Sigmoid colon (tissue), 7 donors: ENCODE results near the gene MRTO4. TPM values are rescaled to one million over a fixed set of nuclear protein-coding genes. Genes with fewer than 3 reads are reported as not detected.

ENCODE experiments used
- DNase-seq: peaks from one replicate; pipeline ENCODE4 v3.0.0-alpha.2; 2019
- H3K27ac ChIP-seq, 4 donors: fragments of 200-600 bp; sonication (generic); one replicate each; pipeline ENCODE4 v1.5.1; 2016 to 2019; ENCODE audit warnings: mild to moderate bottlenecking in 1 of 4
- H3K27me3 ChIP-seq, 3 donors: fragments of 200-600 bp; sonication (generic); one replicate each; pipeline ENCODE4 v1.5.1; 2019; ENCODE audit warnings: mild to moderate bottlenecking in 1 of 3
- H3K36me3 ChIP-seq, 4 donors: fragments of 200-600 bp; sonication (generic); one replicate each; pipeline ENCODE4 v1.5.1; 2016 to 2019
- H3K4me1 ChIP-seq, 4 donors: fragments of 200-600 bp; sonication (generic); one replicate each; pipeline ENCODE4 v1.5.1; 2017 to 2019
- H3K4me3 ChIP-seq, 4 donors: fragments of 200-600 bp; sonication (generic); one replicate each; pipeline ENCODE4 v1.5.1; 2017 to 2019; ENCODE audit warnings: mild to moderate bottlenecking in 2 of 4, moderate library complexity in 1 of 4
- H3K9me3 ChIP-seq, 4 donors: fragments of 200-600 bp in 3 of 4; sonication (generic) in 3 of 4; one replicate each; pipeline versions ENCODE4 v1.5.1 to v1.6.1; 2013 to 2019
- CTCF ChIP-seq, 4 experiments: fragments of 450-650 bp in 3 of 4; fragments of 200-600 bp in 1 of 4; IDR thresholded peaks; one replicate each; pipeline ENCODE4 v1.5.1; 2016 to 2019; ENCODE audit warnings: antibody characterized with exemption in 4 of 4, mild to moderate bottlenecking in 3 of 4, moderate library complexity in 2 of 4
- EP300 ChIP-seq, 4 donors: sonication (generic); formaldehyde crosslinking; IDR thresholded peaks; one replicate each; pipeline ENCODE4 v1.6.1; 2017; ENCODE audit warnings: antibody characterized with exemption in 4 of 4
- POLR2A ChIP-seq, 2 donors: fragments of 450-650 bp; IDR thresholded peaks; one replicate each; pipeline ENCODE4 v1.6.1; 2016; ENCODE audit warnings: antibody characterized with exemption in 2 of 2, mild to moderate bottlenecking in 2 of 2, moderate library complexity in 2 of 2
- POLR2AphosphoS5 ChIP-seq, 4 donors: sonication (generic); formaldehyde crosslinking; IDR thresholded peaks; one replicate each; pipeline ENCODE4 v1.6.1; 2017; ENCODE audit warnings: antibody characterized with exemption in 4 of 4
- WGBS, 2 donors: extraction: QIAGEN DNeasy Blood & Tissue Kit; methylation state at CpG; one replicate each; pipeline ENCODE4 v1.1.7; 2013; 5-methylcytosine and 5-hydroxymethylcytosine counted together
- intact Hi-C: fragments of 100-400 bp; cut with DNase I; formaldehyde crosslinking; loops from one replicate; pipeline ENCODE4 v1.15.1; 2023
- polyA plus RNA-seq, 3 donors: library from polyadenylated mRNA; stranded (reverse); fragments of 200-250 nt; gene quantifications; one replicate each; pipeline ENCODE4 v1.2.3, GENCODE V29; 2013
- total RNA-seq, 4 donors: library from RNA; depleted of rRNA; stranded (reverse); fragments of >200 nt; gene quantifications; one replicate each; pipeline ENCODE4 v1.1.0, GENCODE V29; 2016
- donor health status: healthy with polysubstance abuse.
- donor health status: Bipolar disorder and iron deficiency.
- donor health status: healthy.

MRTO4 gene
- total and polyA plus RNA-seq, 7 donors, result 10.8 to 44.1 (median 15.0) TPM

DNA sequence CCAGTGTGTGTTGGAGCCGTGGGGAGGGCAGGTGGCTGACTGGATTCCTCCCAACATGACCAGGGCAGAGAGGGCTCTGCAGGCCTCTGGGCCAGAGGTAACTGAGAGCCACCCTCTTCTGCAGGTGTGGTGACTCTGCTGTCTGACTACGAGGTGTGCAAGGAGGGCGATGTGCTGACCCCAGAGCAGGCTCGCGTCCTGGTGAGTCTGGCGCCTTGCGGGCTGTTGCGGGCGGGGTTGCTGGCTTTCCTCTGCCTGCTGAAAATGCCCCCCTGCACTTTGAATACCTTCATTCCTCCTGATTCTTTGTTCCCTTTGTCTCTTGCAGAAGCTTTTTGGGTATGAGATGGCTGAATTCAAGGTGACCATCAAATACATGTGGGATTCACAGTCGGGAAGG lies 6.7 kb downstream of the MRTO4 start:
- Histone ChIP-seq H3K9me3 (no peaks in the 10 kb centered on the region), H3K27ac (no peak overlapping the region), H3K36me3 (peaks cover 0 to 61% (median 35%) of the 10 kb centered on the region in 4 donors), H3K4me3 (no peak overlapping the region), H3K27me3 (no peaks in the 10 kb centered on the region), H3K4me1 (peaks cover 0 to 11% (median 7%) of the 10 kb centered on the region in 4 donors)
- intact Hi-C loops, result no loop called here
- TF ChIP-seq POLR2AphosphoS5 (IDR thresholded peaks at IDR 0.05) (no peak), POLR2A (IDR thresholded peaks at IDR 0.05) (no peak), CTCF (IDR thresholded peaks at IDR 0.05) (no peak), EP300 (IDR thresholded peaks at IDR 0.05) (no peak)
- DNase-seq, result no peak
- 88 to 97% methylated on average over 10 of the region's 10 CpGs for WGBS, 2 donors

- Histone ChIP-seq H3K36me3 (peaks cover 0 to 54% (median 33%) of the 10 kb centered on the region in 4 donors), H3K4me3 (no peak overlapping the region), H3K27me3 (no peaks in the 10 kb centered on the region), H3K27ac (no peak overlapping the region), H3K4me1 (no peaks in the 10 kb centered on the region), H3K9me3 (no peaks in the 10 kb centered on the region)
- TF ChIP-seq POLR2AphosphoS5 (IDR thresholded peaks at IDR 0.05) (no peak), CTCF (IDR thresholded peaks at IDR 0.05) (no peak), POLR2A (IDR thresholded peaks at IDR 0.05) (no peak), EP300 (IDR thresholded peaks at IDR 0.05) (no peak)
- DNase-seq, result no peak
- intact Hi-C loops, result no loop called here
- WGBS, 2 donors, result 54 to 77% methylated on average over 21 of the region's 21 CpGs
Observed at GRCh38 chr1:19260211-19261138, 8.9 kb downstream of the MRTO4 start.

DNA sequence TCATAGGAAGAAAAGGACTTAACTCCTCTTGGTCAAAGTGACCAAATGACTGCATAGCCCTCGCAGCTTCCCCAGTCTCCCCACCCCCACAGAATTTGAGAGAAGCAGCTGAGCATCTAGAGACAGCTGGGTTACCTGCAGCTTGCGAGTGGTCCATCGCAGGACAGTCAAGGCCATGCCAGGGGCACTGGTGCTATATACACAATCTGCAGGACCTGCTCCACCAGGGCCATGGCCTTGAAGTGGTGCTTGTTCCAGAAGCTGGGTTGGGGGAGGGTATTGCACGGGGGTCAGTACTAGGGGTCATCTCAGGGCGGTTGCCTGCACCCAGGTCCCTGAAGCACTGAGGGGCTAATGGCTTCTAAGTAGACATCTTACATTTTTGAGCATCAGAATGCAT lies 10.4 kb downstream of the MRTO4 start:
- WGBS, 2 donors, result 85 to 87% methylated on average over 5 of the region's 5 CpGs
- H3K4me3 ChIP-seq, result no peak overlapping the region
- no peak for DNase-seq
- peaks cover 0 to 38% (median 27%) of the 10 kb centered on the region in 4 donors for H3K36me3 ChIP-seq
- no peaks in the 10 kb centered on the region for H3K4me1 ChIP-seq
- H3K9me3 ChIP-seq, result no peaks in the 10 kb centered on the region
- TF ChIP-seq POLR2A (IDR thresholded peaks at IDR 0.05) (no peak), CTCF (IDR thresholded peaks at IDR 0.05) (no peak), EP300 (IDR thresholded peaks at IDR 0.05) (no peak), POLR2AphosphoS5 (IDR thresholded peaks at IDR 0.05) (no peak)
- H3K27ac ChIP-seq, result no peak overlapping the region
- intact Hi-C loops, result no loop called here
- H3K27me3 ChIP-seq, result no peaks in the 10 kb centered on the region

GRCh38 chr1:19262744-19263143 lies 11.1 kb downstream of the MRTO4 start:
- no peaks in the 10 kb centered on the region for H3K4me1 ChIP-seq
- no peak for TF ChIP-seq POLR2AphosphoS5 (IDR thresholded peaks at IDR 0.05)
- no peak for TF ChIP-seq EP300 (IDR thresholded peaks at IDR 0.05)
- TF ChIP-seq CTCF (IDR thresholded peaks at IDR 0.05), result no peak
- no peak for TF ChIP-seq POLR2A (IDR thresholded peaks at IDR 0.05)
- no peak overlapping the region for H3K4me3 ChIP-seq
- intact Hi-C loops, result no loop called here
- H3K27me3 ChIP-seq, result no peaks in the 10 kb centered on the region
- no peak overlapping the region for H3K27ac ChIP-seq
- 94 to 96% methylated on average over 5 of the region's 5 CpGs for WGBS, 2 donors
- H3K36me3 ChIP-seq, result peaks cover 0 to 31% (median 22%) of the 10 kb centered on the region in 4 donors
- no peak for DNase-seq
- H3K9me3 ChIP-seq, result no peaks in the 10 kb centered on the region
